Immature natural killer cell (primary cell): ENCODE measurements around the gene TP73. TPM values are rescaled to one million over a fixed set of nuclear protein-coding genes. Genes with fewer than 3 reads are reported as not detected.

Source experiments
- DNase-seq, 3 donors: peaks; one replicate each; pipeline ENCODE4 v3.0.0; 2022; ENCODE audit warnings: mixed read lengths in 1 of 3
- H3K27ac Mint-ChIP-seq, 6 donors: one replicate each; pipeline ENCODE4 v1.8.0; 2020; ENCODE audit warnings: mixed read lengths in 6 of 6, mild to moderate bottlenecking in 5 of 6, inconsistent platforms in 4 of 6, moderate library complexity in 3 of 6
- H3K27me3 Mint-ChIP-seq, 3 donors: one replicate each; pipeline ENCODE4 v1.8.0; 2020 to 2021; ENCODE audit warnings: low read depth in 3 of 3, mild to moderate bottlenecking in 3 of 3, mixed read lengths in 3 of 3, moderate library complexity in 3 of 3, inconsistent platforms in 1 of 3
- H3K36me3 Mint-ChIP-seq, 3 donors: one replicate each; pipeline ENCODE4 v1.8.0; 2020; ENCODE audit warnings: mixed read lengths in 3 of 3, inconsistent platforms in 2 of 3, mild to moderate bottlenecking in 2 of 3
- H3K4me1 Mint-ChIP-seq, 2 donors: one replicate each; pipeline ENCODE4 v1.8.0; 2020; ENCODE audit warnings: inconsistent platforms in 2 of 2, mild to moderate bottlenecking in 2 of 2, mixed read lengths in 2 of 2, moderate library complexity in 1 of 2
- H3K4me3 Mint-ChIP-seq, 5 donors: one replicate each; pipeline ENCODE4 v1.8.0; 2020; ENCODE audit warnings: mild to moderate bottlenecking in 5 of 5, mixed read lengths in 5 of 5, inconsistent platforms in 3 of 5, moderate library complexity in 3 of 5
- H3K9me3 Mint-ChIP-seq, 6 donors: one replicate each; pipeline ENCODE4 v1.8.0; 2020; ENCODE audit warnings: mild to moderate bottlenecking in 6 of 6, mixed read lengths in 6 of 6, inconsistent platforms in 4 of 6, moderate library complexity in 3 of 6
- polyA plus RNA-seq, 3 donors: library from polyadenylated mRNA; unstranded; fragments of 300-500 nt; fragmentation: Illumina TruSeq; gene quantifications; one replicate each; pipeline ENCODE4 v1.2.3, GENCODE V29; 2021

Gene TP73
- polyA plus RNA-seq, 3 donors from 2014 or later: not detected

DNA sequence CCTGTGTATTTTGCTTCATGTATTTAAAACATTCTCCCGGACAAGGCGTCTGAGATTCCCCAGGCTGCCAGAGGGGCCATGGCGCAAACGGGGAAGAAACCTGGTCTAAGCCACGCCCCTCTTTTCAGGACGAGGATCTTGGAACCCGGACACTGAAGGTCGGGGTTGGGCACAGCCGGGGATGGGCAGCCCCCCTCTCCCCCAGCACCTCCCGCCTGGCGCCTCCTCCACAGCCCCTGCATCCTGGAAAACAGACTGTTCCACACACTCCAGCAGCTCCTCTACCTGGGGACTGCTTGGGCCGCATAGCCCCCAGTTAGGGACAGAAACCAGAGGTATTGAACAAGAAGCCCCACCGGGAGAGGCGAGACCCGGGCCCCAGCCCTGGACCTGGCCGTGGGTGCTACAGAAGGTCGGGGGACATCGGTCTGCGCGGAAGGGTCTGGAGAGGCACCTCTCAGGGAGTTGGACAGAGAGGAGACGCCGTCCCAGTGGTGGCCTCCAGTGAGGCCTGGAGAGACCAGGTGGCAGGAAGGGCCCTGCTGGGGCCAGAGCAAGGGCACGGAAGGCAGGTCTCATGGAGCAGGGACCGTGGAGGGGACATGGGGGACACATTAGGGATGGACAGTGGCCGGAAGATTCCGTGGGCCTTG, 5.4 kb downstream of the TP73 start:
- no peak for DNase-seq
- Mint-ChIP-seq H3K27me3 (peaks cover 11 to 20% (median 17%) of the 10 kb centered on the region in 3 donors), H3K4me1 (peaks cover 0 to 1% of the 10 kb centered on the region in 2 donors), H3K36me3 (no peaks in the 10 kb centered on the region), H3K4me3 (no peak overlapping the region), H3K9me3 (no peaks in the 10 kb centered on the region), H3K27ac (no peak overlapping the region)

DNA sequence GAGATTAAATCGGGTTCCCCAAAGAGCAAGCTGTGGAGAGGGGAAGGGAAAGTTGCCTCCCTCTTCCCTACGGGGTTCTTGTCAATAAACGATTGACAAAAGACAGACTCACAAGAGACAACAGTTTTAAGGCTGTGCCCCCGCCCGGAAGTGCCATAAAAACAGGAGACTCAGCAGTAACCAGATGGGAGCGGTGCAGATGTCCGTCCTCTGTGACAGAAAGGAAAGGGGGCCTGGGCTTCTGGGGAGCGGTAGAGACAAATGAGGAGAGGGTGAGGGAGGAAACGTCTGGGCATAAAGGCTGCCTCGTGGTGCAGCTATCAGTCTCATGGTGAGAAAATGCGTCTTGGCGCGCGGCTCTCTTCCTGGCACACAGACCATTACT, 5.9 kb downstream of the TP73 start:
- no peaks in the 10 kb centered on the region for H3K36me3 Mint-ChIP-seq
- no peak overlapping the region for H3K4me3 Mint-ChIP-seq
- H3K27ac Mint-ChIP-seq: no peak overlapping the region
- DNase-seq: no peak
- peaks cover 12 to 17% (median 16%) of the 10 kb centered on the region in 3 donors for H3K27me3 Mint-ChIP-seq
- peaks cover 0 to 1% of the 10 kb centered on the region in 2 donors for H3K4me1 Mint-ChIP-seq
- H3K9me3 Mint-ChIP-seq: no peaks in the 10 kb centered on the region

DNA sequence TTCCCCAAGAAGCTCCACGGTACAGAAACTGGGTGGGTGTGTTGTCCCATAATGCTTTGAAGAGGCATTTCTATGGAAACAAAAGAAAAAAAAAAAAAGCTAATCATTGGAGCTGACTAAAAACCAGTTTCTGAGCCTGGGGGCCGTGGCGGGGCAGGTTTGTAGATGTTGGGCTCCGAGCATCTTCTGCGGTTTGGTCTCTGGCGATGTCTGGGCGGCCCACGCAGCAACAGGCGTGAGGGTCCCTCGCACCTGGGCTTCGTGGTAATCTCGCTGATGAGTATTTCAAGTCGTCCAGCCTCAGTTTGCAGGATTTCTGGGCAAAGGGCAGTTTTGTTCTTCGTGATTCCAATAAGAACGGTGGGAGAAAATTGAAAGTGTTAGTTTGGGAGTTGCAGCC, 6.8 kb downstream of the TP73 start:
- H3K36me3 Mint-ChIP-seq: no peaks in the 10 kb centered on the region
- no peak overlapping the region for H3K4me3 Mint-ChIP-seq
- H3K27ac Mint-ChIP-seq: no peak overlapping the region
- no peaks in the 10 kb centered on the region for H3K4me1 Mint-ChIP-seq
- DNase-seq: no peak
- peaks cover 6 to 12% (median 11%) of the 10 kb centered on the region in 3 donors for H3K27me3 Mint-ChIP-seq
- no peaks in the 10 kb centered on the region for H3K9me3 Mint-ChIP-seq

- H3K27me3 Mint-ChIP-seq: peaks cover 6 to 11% (median 7%) of the 10 kb centered on the region in 3 donors
- DNase-seq: no peak
- no peaks in the 10 kb centered on the region for H3K4me1 Mint-ChIP-seq
- no peak overlapping the region for H3K27ac Mint-ChIP-seq
- no peak overlapping the region for H3K4me3 Mint-ChIP-seq
- H3K9me3 Mint-ChIP-seq: no peaks in the 10 kb centered on the region
- H3K36me3 Mint-ChIP-seq: no peaks in the 10 kb centered on the region
Observed at GRCh38 chr1:3660704-3661103, 8.4 kb downstream of the TP73 start.

DNA sequence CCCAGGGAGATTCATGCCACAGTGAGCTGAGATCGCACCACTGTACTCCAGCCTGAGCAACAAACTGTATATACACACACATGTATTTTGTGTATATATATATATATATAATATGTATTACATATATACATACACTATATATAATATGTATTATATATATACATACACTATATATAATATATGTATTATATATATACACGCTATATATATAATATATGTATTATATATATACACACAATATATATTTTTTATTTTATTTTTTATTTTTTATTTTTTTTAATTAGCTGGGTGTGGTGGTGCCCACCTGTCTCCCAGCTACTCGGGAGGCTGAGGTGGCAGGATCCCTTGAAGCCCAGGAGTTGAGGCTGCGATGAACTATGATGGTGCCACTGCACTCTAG, 9.3 kb downstream of the TP73 start:
- no peak for DNase-seq
- no peak overlapping the region for H3K27ac Mint-ChIP-seq
- H3K9me3 Mint-ChIP-seq: no peaks in the 10 kb centered on the region
- H3K36me3 Mint-ChIP-seq: no peaks in the 10 kb centered on the region
- H3K27me3 Mint-ChIP-seq: peaks cover 4 to 11% (median 7%) of the 10 kb centered on the region in 3 donors
- no peak overlapping the region for H3K4me3 Mint-ChIP-seq
- H3K4me1 Mint-ChIP-seq: no peaks in the 10 kb centered on the region

GRCh38 chr1:3662080-3662671, 9.9 kb downstream of the TP73 start:
- no peaks in the 10 kb centered on the region for H3K9me3 Mint-ChIP-seq
- no peaks in the 10 kb centered on the region for H3K36me3 Mint-ChIP-seq
- no peak for DNase-seq
- no peak overlapping the region for H3K4me3 Mint-ChIP-seq
- no peak overlapping the region for H3K27ac Mint-ChIP-seq
- no peaks in the 10 kb centered on the region for H3K4me1 Mint-ChIP-seq
- peaks cover 4 to 8% (median 7%) of the 10 kb centered on the region in 3 donors for H3K27me3 Mint-ChIP-seq

DNA sequence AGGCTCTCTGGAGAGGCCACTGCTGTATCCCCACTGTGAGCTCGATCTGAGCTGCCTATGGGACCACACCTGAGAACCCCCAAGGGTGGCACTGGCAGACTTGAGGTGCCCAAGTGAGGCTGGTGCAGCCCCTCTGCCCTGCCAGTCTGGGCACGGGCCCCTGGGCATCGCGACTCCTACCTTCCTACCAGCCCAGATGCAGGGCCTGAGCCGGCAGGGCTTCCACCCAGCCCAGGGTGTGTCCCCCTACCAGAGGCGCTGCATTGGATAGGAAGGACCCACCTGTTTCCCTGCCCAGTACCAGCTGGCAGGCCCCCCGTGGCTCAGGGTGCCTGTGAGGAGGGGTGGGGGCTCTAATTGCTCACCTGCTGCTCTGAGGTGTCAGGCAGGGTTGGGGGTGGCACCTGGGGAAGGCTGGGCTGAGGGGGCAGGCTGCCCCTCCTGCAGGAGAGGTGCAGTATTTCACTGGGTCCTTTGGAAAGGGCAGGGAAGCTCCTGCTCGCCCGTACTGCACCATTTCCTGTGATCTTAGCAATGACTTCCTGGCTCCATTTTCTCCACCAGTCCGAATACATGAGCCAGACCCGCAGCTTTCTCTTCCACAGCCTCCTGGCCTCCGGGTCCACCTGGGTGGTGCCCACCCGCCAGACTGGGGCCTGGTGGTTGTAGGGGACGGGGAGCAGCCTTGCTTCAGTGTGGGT, 11.8 kb downstream of the TP73 start:
- H3K36me3 Mint-ChIP-seq: no peaks in the 10 kb centered on the region
- no peak for DNase-seq
- peaks cover 2 to 5% (median 3%) of the 10 kb centered on the region in 3 donors for H3K27me3 Mint-ChIP-seq
- no peaks in the 10 kb centered on the region for H3K4me1 Mint-ChIP-seq
- no peak overlapping the region for H3K4me3 Mint-ChIP-seq
- no peak overlapping the region for H3K27ac Mint-ChIP-seq
- no peaks in the 10 kb centered on the region for H3K9me3 Mint-ChIP-seq

DNA sequence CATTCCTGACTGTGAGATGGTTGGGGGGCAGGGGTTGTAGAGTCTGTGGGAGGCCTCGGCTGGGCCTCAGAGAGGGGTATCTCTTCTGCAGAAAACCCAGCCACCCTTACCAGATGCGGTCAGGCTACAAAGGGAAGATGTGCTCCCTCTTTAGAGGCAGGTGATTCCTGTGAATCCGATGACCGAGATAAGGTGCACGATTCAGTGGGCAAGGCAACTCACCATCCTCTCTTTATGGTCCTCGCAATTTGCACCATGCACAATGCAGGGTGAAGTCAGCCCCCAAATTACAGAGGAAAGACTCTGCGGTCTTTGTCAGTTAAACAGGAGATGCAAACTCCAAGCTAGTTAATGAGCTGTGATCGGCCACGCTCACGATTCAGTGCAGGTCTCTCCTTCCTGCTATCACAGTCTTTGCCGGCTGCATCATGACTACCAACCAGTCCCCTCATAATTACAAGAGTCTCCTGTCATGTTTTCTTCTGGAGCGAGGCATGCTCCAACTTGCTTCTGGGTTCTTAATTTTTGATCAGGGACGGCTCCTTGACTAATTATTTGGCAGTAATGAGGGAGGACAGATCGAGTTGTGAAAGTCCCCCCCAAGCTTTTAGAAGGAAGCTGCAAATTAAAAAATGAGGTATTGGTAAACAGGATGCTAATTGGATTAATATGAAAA, 12.5 kb downstream of the TP73 start:
- Mint-ChIP-seq H3K27ac (no peak overlapping the region), H3K4me3 (no peak overlapping the region)
- no peak for DNase-seq

GRCh38 chr1:3668148-3668547, 15.8 kb downstream of the TP73 start:
- DNase-seq: no peak
- no peak overlapping the region for H3K4me3 Mint-ChIP-seq
- H3K27me3 Mint-ChIP-seq: peaks cover 1 to 5% (median 2%) of the 10 kb centered on the region in 3 donors
- H3K27ac Mint-ChIP-seq: no peak overlapping the region
- H3K4me1 Mint-ChIP-seq: no peaks in the 10 kb centered on the region
- no peaks in the 10 kb centered on the region for H3K9me3 Mint-ChIP-seq
- H3K36me3 Mint-ChIP-seq: no peaks in the 10 kb centered on the region

More for the DNA sequence above, 12.5 kb downstream of the TP73 start:
- Mint-ChIP-seq H3K36me3 (no peaks in the 10 kb centered on the region), H3K9me3 (no peaks in the 10 kb centered on the region), H3K4me1 (no peaks in the 10 kb centered on the region), H3K27me3 (peaks cover 1 to 5% (median 2%) of the 10 kb centered on the region in 3 donors)

- H3K27ac Mint-ChIP-seq: no peak overlapping the region
- H3K4me3 Mint-ChIP-seq: no peak overlapping the region
- peaks cover 0 to 5% (median 1%) of the 10 kb centered on the region in 3 donors for H3K27me3 Mint-ChIP-seq
- H3K9me3 Mint-ChIP-seq: no peaks in the 10 kb centered on the region
- no peaks in the 10 kb centered on the region for H3K36me3 Mint-ChIP-seq
- H3K4me1 Mint-ChIP-seq: no peaks in the 10 kb centered on the region
- no peak for DNase-seq
Observed at GRCh38 chr1:3668585-3669300, 16.4 kb downstream of the TP73 start.

GRCh38 chr1:3669421-3669821, 17.1 kb downstream of the TP73 start:
- Mint-ChIP-seq H3K27ac (no peak overlapping the region), H3K4me3 (no peak overlapping the region), H3K36me3 (no peaks in the 10 kb centered on the region), H3K27me3 (peaks cover 0 to 5% (median under 1%) of the 10 kb centered on the region in 3 donors), H3K4me1 (no peaks in the 10 kb centered on the region), H3K9me3 (no peaks in the 10 kb centered on the region)
- DNase-seq: no peak

DNA sequence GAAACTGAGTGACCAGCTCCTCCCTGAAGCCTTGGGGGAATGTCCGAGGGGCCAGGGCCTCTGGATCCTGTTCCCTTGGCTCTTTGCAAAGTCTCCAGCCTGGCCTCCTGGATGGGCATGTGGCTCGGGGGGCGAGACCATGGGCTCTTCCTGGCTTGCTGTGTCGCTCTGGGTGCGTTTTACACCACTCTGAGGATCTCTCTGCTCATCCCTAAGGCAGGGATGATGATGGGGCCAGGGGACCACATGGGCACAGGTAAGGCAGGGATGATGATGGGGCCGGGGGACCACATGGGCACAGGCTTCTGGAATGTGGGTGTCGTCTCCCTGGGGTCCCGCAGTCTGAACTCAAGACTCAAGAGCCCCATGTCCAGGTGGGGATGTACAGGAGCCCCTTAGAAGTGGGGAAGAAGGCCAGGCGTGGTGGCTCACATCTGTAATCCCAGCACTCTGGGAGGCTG, 17.7 kb downstream of the TP73 start:
- H3K27me3 Mint-ChIP-seq: peaks cover 0 to 5% (median 0%) of the 10 kb centered on the region in 3 donors
- H3K4me3 Mint-ChIP-seq: no peak overlapping the region
- H3K36me3 Mint-ChIP-seq: no peaks in the 10 kb centered on the region
- H3K27ac Mint-ChIP-seq: no peak overlapping the region
- DNase-seq: no peak
- no peaks in the 10 kb centered on the region for H3K9me3 Mint-ChIP-seq
- H3K4me1 Mint-ChIP-seq: no peaks in the 10 kb centered on the region

GRCh38 chr1:3670823-3671265, 18.5 kb downstream of the TP73 start:
- Mint-ChIP-seq H3K4me3 (no peak overlapping the region), H3K9me3 (no peaks in the 10 kb centered on the region), H3K36me3 (no peaks in the 10 kb centered on the region), H3K4me1 (no peaks in the 10 kb centered on the region), H3K27me3 (peaks cover 0 to 5% (median 1%) of the 10 kb centered on the region in 3 donors), H3K27ac (no peak overlapping the region)
- no peak for DNase-seq
